Smooth muscle cell (in vitro differentiated cells): ENCODE results near the gene HS3ST3A1. TPM values are rescaled to one million over a fixed set of nuclear protein-coding genes. Genes with fewer than 3 reads are reported as not detected.

Experiments
- DNase-seq: peaks from one replicate; lab custom pipeline; 2025; ENCODE audit not compliant: unreplicated experiment; lab: John Stamatoyannopoulos, UW
- H2AFZ ChIP-seq: fragments of 200-600 bp; sonication (generic); 2 replicates; pipeline ENCODE4 v1.6.0; 2016; ENCODE audit warnings: antibody characterized with exemption, low read depth, mild to moderate bottlenecking
- H3F3A ChIP-seq: fragments of 200-600 bp; sonication (generic); 2 replicates; pipeline ENCODE4 v1.6.0; 2017; ENCODE audit warnings: antibody characterized with exemption, low read depth
- H3K27ac ChIP-seq: fragments of 200-600 bp; sonication (generic); 2 replicates; pipeline ENCODE4 v1.5.1; 2016; ENCODE audit warnings: low read depth, mild to moderate bottlenecking
- H3K27me3 ChIP-seq: fragments of 200-600 bp; sonication (generic); 2 replicates; pipeline ENCODE4 v1.6.1; 2016; ENCODE audit warnings: low read depth, mild to moderate bottlenecking
- H3K36me3 ChIP-seq: fragments of 200-600 bp; sonication (generic); 2 replicates; pipeline ENCODE4 v1.5.1; 2016; ENCODE audit warnings: low read depth
- H3K4me1 ChIP-seq: fragments of 200-600 bp; sonication (generic); 2 replicates; pipeline ENCODE4 v1.5.1; 2016; ENCODE audit warnings: low read depth
- H3K4me2 ChIP-seq: fragments of 200-600 bp; sonication (generic); 2 replicates; pipeline ENCODE4 v1.6.0; 2016; ENCODE audit warnings: mild to moderate bottlenecking
- H3K4me3 ChIP-seq: fragments of 200-600 bp; sonication (generic); 2 replicates; pipeline ENCODE4 v1.5.1; 2016; ENCODE audit warnings: mild to moderate bottlenecking
- H3K79me2 ChIP-seq: fragments of 200-600 bp; sonication (generic); 2 replicates; pipeline ENCODE4 v1.6.0; 2016; ENCODE audit warnings: low read depth, mild to moderate bottlenecking
- H3K9ac ChIP-seq: fragments of 200-600 bp; sonication (generic); 2 replicates; pipeline ENCODE4 v1.6.0; 2016; ENCODE audit warnings: low read depth
- H3K9me3 ChIP-seq: fragments of 200-600 bp; sonication (generic); replicated peaks from 2 replicates; pipeline ENCODE4 v1.5.1; 2016; ENCODE audit warnings: low read depth
- H4K20me1 ChIP-seq: fragments of 200-600 bp; sonication (generic); 2 replicates; pipeline ENCODE4 v1.6.0; 2016; ENCODE audit warnings: low read depth
- CTCF ChIP-seq: fragments of 200-600 bp; sonication (generic); IDR thresholded peaks from 2 replicates; pipeline ENCODE4 v1.5.1; 2017; ENCODE audit warnings: borderline replicate concordance, mild to moderate bottlenecking, antibody characterized with exemption; ENCODE audit not compliant: insufficient read depth, poor library complexity, severe bottlenecking
- WGBS: methylation state at CpG from one replicate; pipeline ENCODE4 v1.1.7; 2016; ENCODE audit warnings: low lambda C conversion rate; 5-methylcytosine and 5-hydroxymethylcytosine counted together
- polyA plus RNA-seq: library from polyadenylated mRNA; unstranded; fragments of >200 nt; fragmentation: Nextera tagmentation; extraction: Ambion mirVana; gene quantifications from 2 replicates; pipeline ENCODE4 v1.2.1, GENCODE V29; 2016
- total RNA-seq: library from RNA; depleted of rRNA; stranded (reverse); fragments of >200 nt; gene quantifications from 2 replicates; pipeline ENCODE4 v1.2.3, GENCODE V29; 2014

Gene HS3ST3A1
- total and polyA plus RNA-seq, 2 experiments from 2014 or later, result 19.5 to 25.1 TPM

- peaks cover 8% of the 10 kb centered on the region for H3F3A ChIP-seq
- H2AFZ ChIP-seq, result no peak overlapping the region
- peaks cover 11% of the 10 kb centered on the region for H3K4me1 ChIP-seq
- no peaks in the 10 kb centered on the region for H3K27me3 ChIP-seq
- no peak for DNase-seq
- no peak for TF ChIP-seq CTCF
- no peaks in the 10 kb centered on the region for H4K20me1 ChIP-seq
- H3K4me3 ChIP-seq, result no peak overlapping the region
- no peak overlapping the region for H3K9ac ChIP-seq
- peak overlapping the region; percentile 20 for H3K4me2 ChIP-seq
- peak overlapping the region; percentile 68 for H3K27ac ChIP-seq
- 37% methylated on average over 2 of the region's 2 CpGs for WGBS
- no peaks in the 10 kb centered on the region for H3K36me3 ChIP-seq
- peaks cover 4% of the 10 kb centered on the region for H3K9me3 ChIP-seq
- peaks cover 8% of the 10 kb centered on the region for H3K79me2 ChIP-seq
Measured at GRCh38 chr17:13531721-13532120, 70.0 kb downstream of the HS3ST3A1 start.

GRCh38 chr17:13525876-13526275 is 75.9 kb downstream of the HS3ST3A1 start:
- H3K4me1 ChIP-seq, result no peaks in the 10 kb centered on the region
- H3K9me3 ChIP-seq, result no peaks in the 10 kb centered on the region
- H3F3A ChIP-seq, result no peaks in the 10 kb centered on the region
- H3K4me3 ChIP-seq, result no peak overlapping the region
- DNase-seq, result no peak
- no peaks in the 10 kb centered on the region for H3K27me3 ChIP-seq
- no peak for TF ChIP-seq CTCF
- H3K9ac ChIP-seq, result no peak overlapping the region
- H2AFZ ChIP-seq, result no peak overlapping the region
- no peaks in the 10 kb centered on the region for H4K20me1 ChIP-seq
- H3K36me3 ChIP-seq, result no peaks in the 10 kb centered on the region
- H3K4me2 ChIP-seq, result no peak overlapping the region
- no peak overlapping the region for H3K27ac ChIP-seq
- 84% methylated on average over 3 of the region's 3 CpGs for WGBS
- H3K79me2 ChIP-seq, result no peaks in the 10 kb centered on the region

GRCh38 chr17:13523164-13523563 is 78.6 kb downstream of the HS3ST3A1 start:
- Histone ChIP-seq H3K4me2 (no peak overlapping the region), H3F3A (no peaks in the 10 kb centered on the region), H3K79me2 (no peaks in the 10 kb centered on the region), H3K36me3 (no peaks in the 10 kb centered on the region), H2AFZ (no peak overlapping the region), H3K4me3 (no peak overlapping the region), H3K27me3 (no peaks in the 10 kb centered on the region), H3K27ac (no peak overlapping the region), H4K20me1 (no peaks in the 10 kb centered on the region), H3K4me1 (no peaks in the 10 kb centered on the region), H3K9me3 (no peaks in the 10 kb centered on the region), H3K9ac (no peak overlapping the region)
- no peak for TF ChIP-seq CTCF
- no peak for DNase-seq
- 96% methylated on average over 5 of the region's 5 CpGs for WGBS

- no peaks in the 10 kb centered on the region for H3K27me3 ChIP-seq
- no peak overlapping the region for H2AFZ ChIP-seq
- H3K36me3 ChIP-seq, result no peaks in the 10 kb centered on the region
- no peak overlapping the region for H3K9ac ChIP-seq
- no peaks in the 10 kb centered on the region for H4K20me1 ChIP-seq
- no peaks in the 10 kb centered on the region for H3F3A ChIP-seq
- DNase-seq, result no peak
- no peak overlapping the region for H3K4me3 ChIP-seq
- H3K4me1 ChIP-seq, result no peaks in the 10 kb centered on the region
- no peaks in the 10 kb centered on the region for H3K79me2 ChIP-seq
- WGBS, result 95% methylated on average over 1 of the region's 1 CpG
- no peaks in the 10 kb centered on the region for H3K9me3 ChIP-seq
- H3K4me2 ChIP-seq, result no peak overlapping the region
- no peak overlapping the region for H3K27ac ChIP-seq
- no peak for TF ChIP-seq CTCF
Measured at GRCh38 chr17:13522749-13523148, 79.0 kb downstream of the HS3ST3A1 start.
